GM10847 (cell line): ENCODE measurements around the gene CACNB2.

Source experiments
- POLR2A ChIP-seq: IDR thresholded peaks from 2 replicates; pipeline ENCODE4 v1.6.1; 2011; ENCODE audit not compliant: insufficient read length; ENCODE audit errors: extremely low read depth

CACNB2 gene

DNA sequence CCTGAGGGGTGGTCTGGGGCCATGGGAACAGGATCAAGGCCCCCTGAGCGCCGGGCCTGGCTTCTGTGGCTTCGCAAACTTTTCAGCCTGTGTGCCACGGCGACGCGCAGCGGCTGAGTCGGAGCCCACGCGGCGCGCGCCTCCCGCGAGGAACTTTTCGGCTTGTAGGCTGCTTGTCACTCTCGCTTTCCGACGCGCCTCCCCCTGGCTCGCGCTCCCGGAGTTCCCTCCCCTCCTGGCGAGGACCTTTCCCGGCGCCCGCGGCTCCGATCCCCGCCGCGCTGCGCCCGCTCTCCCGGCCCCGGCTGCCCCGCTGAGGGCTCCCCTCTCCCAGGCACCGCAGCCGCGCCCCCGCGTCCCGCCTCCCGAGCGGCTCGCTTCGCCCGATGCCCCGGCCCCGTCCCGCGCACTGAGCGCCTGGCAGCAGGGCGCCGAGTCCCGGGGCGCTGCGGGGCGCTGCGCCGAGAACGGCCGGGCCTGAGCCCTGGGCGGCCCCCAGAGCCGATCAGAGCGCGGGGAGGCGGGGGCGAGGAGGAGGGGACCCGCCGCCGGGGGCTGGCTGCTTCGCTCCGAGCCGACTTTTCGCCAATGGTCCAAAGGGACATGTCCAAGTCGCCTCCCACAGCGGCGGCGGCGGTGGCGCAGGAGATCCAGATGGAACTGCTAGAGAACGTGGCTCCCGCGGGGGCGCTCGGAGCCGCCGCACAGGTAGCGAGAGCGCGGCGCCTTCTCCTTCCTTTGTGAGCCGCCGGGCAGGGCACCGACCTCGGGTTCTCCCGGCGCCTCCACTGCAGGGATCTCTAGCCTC is at the start of gene CACNB2:
TSS of gene CACNB2 (plus strand) at position 276 of the 808 bp plus-strand sequence.
- no peak for TF ChIP-seq POLR2A

DNA sequence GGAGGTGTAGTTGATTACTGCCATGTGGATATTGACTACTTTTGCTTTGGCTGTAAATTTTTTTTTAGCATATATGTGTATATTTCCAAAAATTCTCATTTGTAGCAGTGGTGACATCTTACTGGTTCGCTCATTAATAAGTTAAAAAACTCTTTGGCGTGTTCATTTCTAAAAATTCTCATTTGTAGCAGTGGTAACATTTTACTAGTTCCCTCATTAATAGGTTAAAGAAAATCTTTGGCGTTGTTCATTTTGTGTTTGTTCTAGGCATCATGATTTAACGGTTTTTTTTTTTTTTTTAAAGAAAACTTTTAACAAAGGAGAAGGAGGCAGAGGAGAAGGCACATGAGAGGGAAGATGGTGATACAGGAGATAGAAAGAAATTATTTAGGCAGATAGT is 45.9 kb upstream of the CACNB2 start:
- TF ChIP-seq POLR2A: no peak

DNA sequence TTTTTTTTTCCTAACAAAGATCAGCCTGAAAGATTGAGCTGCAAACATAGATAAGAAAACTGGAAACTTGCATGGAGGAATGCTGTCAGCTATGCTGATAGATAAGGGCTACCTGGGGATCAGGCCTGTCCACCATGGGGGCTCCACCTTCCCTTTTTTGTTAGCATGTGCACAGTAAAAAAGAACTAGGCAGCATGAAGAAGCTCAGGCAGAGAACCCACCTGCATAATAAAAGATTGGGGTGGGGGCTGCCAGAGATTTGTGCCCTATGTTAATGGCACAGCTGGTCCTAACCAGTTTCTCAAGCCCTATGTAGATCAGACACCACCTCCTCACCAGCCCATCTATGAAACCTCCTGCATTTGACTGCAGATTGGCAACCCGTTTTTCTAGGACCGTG is 45.4 kb upstream of the CACNB2 start:
- no peak for TF ChIP-seq POLR2A

DNA sequence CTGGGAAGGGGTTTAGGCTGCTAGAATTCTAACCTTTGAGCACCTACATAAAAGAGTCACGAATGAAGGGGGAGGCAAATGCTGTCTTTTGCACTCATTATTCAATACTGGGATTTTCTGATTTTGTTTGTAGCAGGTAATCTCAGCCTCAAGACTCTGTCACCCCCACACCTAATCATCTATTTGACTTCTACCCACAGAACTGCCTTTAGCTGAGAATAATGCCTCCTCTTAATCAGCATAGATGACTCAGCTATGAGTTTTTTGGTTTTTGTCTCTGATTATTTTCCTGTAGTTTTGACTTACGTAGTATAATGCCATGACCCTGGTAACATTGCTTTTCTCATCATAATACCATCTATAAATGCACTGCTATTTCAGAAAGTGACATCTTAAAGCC is 42.7 kb upstream of the CACNB2 start:
- TF ChIP-seq POLR2A: no peak

DNA sequence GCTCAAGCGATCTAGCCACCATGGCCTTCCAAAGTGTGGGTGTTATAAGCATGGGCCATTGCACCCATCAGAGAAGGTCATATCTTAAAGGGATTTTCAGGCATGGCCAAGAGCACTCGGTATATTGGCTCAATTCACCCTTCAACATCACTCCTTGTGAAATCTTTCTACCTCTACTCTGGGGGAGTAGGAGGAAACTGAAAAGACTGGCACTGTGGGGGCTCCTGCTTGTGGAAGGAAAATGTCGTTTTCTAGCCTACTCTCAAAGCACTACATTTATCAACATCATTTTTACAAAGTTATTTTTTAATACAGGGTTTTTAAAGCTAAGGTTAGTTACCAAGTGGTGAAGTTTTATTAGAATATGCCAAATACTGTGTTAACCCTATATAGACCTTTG is 42.0 kb upstream of the CACNB2 start:
- no peak for TF ChIP-seq POLR2A

DNA sequence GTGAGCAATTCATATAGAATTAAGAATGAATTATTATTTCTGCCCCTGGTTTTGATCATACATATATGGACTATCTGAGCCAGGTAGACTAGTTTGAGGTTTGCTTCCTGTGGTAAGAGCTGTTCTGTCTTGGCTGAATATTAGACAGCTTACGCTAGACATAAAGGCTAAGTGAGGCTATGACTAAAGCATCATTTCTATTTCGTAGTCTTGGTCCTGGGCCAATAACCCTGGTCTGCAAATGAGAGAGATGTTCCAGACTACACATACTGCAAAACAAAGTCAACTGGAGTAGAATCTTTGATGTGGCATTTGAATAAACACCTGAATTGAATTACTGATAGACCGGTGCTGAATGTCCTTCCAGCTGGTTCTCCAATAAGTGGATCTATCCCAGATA is 40.8 kb upstream of the CACNB2 start:
- TF ChIP-seq POLR2A: no peak

DNA sequence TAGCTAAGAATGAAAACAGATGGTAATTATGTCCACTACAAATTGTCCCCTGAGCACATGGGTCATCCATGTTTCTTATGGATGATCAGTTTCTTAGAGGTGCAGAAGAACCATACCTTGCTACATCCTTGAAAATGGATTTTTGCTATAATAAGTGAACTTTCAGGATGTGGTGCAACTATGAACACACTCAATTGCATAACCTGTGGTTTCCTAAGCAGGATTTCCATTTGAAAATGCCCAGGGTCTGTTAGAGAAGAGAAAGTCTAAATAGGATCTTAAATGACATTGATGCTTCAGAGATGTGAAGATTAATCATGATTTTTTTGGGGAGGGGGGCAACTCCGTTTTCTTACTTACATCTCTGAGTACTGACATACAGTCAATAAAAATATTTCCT is 39.6 kb upstream of the CACNB2 start:
- TF ChIP-seq POLR2A: no peak

DNA sequence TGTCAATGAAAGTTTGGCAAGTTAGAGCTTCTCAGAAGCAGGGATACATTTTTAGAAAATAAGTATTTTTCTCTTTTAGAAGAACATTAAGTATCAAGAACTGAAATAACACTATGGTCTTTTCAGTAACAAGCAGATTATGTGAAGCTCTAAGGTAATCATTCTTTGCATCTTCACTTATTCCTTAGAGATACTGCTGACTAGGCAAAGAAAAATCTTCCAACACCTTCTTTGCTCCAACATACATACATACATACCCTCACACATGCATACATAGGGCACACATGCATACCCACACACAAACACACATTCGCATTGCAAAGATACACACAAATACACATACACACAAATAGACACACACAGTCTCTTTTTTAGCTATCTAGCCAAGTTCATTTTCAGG is 37.8 kb upstream of the CACNB2 start:
- TF ChIP-seq POLR2A: no peak

DNA sequence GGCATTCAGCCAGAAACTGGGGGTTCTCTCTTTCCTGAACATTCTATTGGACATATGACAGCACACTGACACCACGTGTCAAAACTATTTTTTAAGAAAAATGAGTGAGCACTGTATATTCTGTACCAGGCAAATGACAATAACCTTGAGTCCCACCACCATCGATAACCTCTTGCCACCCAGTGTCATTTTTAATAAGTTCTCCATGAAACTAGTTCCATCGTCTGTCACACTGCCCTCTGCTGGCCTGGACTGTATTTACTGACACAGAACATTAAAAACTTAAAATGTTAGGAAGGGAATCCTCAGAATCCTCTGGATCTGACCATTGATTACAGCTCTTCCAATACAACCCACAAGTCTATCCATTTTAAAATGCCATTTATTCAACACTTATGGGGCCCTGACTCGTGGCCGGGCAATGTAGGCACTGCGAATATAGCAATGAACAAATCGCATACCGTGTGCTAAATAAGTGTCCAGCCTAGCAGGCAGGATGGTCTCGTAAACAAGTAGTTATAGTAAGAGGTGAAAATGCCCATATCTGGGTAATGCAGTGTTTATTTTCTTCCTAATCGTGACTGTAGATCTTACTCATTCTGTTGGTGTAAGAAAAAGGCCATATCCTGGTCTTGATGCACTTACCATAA is 35.9 kb upstream of the CACNB2 start:
- TF ChIP-seq POLR2A: no peak

DNA sequence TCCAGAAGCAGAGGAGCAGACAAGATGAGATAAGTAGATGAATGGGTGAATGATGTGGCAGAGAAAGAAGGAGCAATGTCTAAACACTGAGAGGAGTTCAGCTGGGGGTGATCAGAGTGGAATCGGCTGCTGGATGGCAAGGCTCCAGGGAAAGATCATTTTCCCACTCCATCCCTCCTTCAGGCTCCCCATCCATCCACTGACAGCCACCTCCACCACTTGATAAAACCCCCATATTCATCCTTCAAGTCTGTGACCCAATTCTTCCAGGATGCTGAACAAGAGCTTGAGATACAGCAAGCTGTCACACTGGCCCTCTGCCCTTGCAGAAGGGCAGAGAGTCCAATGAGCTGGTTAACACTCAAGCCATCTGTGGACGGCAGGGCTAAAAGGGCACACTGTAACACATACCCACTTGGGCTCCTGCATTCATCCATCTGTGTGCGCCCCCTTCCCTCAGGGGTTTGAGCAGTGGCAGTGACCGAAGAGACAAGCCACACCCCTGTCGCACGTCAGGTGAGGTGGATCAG is 30.8 kb upstream of the CACNB2 start:
- TF ChIP-seq POLR2A: no peak

DNA sequence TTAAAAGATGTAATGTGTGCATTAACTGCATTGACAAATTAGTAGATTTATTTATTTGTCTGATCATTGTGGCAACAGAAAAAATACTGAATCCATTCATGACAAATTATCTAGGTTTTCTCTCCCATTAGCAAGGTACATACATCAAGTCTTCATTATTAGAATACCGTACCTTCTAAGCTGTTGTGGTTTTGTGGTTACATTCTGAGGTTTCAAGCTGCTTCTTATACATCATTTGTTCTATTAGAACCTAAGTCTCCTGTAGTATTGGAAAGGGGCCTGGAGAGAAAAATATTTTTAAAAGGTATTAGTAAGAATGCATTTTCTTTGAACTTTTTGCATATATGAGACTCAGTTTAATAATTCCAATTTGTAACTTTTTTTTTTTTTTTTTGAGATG is 26.3 kb upstream of the CACNB2 start:
- no peak for TF ChIP-seq POLR2A

DNA sequence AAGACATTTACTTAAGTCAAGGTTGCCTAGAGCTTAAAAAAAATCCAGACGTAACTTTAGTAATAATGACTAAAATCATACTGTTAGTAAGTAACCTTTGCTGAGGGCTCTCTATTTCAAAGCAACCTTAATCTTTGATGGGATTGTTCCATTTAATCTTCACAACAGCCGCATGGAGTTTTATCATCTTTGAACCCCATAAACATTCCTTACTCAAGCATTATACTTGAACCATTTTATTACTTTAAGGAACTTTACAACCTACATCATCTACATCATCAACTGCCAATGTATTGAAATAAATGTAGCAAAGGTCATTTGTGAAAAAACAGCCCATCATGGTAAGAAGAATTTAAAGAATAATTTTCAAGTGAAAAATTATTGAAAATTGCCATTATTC is 22.9 kb upstream of the CACNB2 start:
- TF ChIP-seq POLR2A: no peak

DNA sequence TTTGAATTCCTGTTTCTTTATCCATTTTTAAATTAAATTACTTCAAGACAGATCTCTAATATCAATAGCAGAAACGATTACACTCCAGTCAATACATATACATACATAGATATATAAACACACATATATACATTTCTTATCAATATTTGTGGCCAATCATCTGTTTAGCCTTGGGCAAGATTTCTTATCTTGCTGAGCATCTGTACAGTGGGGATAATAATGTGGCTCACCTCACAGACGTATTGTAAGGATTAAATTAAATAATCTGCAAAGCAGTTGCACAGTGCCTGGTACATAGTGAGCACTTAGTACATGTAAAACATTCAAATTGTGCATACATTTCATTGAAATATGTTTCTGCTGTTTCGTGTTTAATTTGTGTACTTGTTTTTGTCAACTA is 17.5 kb upstream of the CACNB2 start:
- TF ChIP-seq POLR2A: no peak

DNA sequence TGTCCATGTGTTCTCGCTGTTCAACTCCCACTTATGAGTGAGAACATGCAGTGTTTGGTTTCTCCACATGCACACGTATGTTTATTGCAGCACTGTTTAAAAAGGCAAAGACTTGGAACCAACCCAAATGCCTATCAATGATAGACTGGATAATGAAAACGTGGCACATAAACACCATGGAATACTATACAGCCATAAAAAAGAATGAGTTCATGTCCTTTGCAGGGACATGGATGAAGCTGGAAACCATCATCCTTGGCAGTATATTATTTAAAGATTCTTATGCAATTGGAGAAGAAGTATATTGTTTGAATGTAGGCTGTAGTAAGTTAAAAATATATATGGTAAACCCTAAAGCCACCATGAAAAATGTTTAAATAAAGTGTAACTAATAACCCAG is 7.2 kb upstream of the CACNB2 start:
- no peak for TF ChIP-seq POLR2A

DNA sequence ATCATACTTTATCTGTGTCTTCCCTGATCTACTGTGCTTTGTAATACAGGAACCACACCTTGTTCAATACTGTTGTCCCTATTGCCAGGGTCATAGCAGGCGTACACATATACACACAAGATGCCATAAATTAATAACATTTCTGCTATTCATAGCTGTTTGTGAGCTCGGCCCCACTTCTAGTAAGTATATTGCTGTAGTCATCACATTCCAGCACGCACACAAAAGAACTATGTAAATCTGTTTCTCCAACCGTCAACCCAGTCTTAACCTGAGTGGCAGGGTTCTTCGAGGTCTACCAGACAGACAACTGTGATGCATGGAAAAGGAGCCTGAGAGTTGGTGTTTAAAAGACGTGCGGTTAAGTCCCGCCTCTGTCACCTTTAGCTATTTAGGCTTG is 5.7 kb upstream of the CACNB2 start:
- TF ChIP-seq POLR2A: no peak

DNA sequence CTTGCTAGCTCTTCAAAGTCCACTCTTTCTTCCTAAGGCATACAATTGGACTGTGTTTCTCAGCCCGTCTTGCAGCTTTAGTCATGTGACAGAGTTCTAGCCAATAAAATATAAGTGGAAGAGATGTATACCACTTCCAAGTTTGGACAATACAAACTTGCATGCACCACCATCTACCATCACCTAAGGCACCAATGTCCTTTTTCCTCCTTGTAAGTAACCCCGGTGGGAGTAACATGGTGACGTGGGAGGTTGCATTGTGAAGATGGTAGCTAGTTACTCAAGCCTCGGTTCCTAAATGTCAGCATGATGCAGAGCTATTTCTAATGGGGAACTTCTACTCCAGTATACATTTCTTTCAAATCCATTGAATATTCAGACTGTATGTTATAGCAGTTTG is 5.3 kb upstream of the CACNB2 start:
- TF ChIP-seq POLR2A: no peak
